HL-60/S4 treated with retinoic acid at 250 ng/mL for 4 days and 3 days (cell line): ENCODE data around the gene CAPN1.

ENCODE experiments used
- in situ Hi-C: fragments of 300-500 bp; cut with MboI; formaldehyde crosslinking; loops from 2 replicates; pipeline ENCODE4 v1.7.0; 2022; ENCODE audit warnings: low sequenced_read_pairs

The CAPN1 gene

GRCh38 chr11:65258988-65259387, 77.3 kb downstream of the CAPN1 start:
- in situ Hi-C loops: no loop called here

DNA sequence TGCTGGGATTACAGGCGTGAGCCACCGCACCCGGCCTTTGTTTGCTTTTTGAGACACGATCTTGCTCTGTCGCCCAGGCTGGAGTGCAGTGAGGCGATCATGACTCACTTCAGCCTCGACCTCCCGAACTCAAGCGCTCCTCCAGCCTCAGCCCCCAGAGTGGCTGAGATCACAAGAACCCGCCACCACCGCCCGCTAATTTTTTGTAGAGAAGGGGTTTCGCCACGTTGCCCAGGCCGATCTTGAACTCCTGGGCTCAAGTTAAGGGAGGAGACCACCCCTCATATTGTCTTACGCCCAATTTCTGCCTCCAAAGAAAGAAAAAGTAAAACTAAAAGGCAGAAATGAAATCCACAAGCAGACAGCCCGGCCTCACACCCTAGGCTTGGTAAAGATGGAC, 78.6 kb downstream of the CAPN1 start:
- in situ Hi-C loops: no loop called here

- in situ Hi-C loops: no loop called here
Measured at GRCh38 chr11:65260756-65261590, 79.2 kb downstream of the CAPN1 start.
